ENCODE results near the gene SLC41A1. TPM values are rescaled to one million over a fixed set of nuclear protein-coding genes. Genes with fewer than 3 reads are reported as not detected.

Gene SLC41A1
- total RNA-seq, 1 experiment from 2014 or later: 33.3 TPM

DNA sequence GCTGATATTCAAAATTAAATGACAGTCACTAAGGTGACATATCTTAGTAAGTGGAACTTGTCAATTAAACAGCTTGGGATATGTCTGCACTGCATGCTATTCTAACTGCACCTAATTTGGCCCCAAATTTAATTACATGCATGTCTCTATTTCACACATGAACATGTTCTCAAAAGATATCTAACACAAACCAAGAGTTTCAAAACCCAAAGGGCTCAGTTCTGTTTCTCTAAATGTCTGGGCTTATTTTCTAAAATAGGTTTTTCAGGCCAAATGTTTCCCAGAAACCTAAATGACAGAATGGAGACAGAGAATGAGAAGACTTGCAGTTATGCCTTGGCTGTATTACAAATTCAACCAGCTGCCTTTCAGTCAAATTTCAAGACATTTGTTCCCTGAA is 49.0 kb downstream of the SLC41A1 start:
- DNase-seq (ENCODE audit: low read depth, low spot score): no peak
- POLR2A ChIA-PET: no interaction called here
- H3K27me3 ChIP-seq (ENCODE audit: control insufficient read depth, insufficient read depth, low read length): no peaks in the 10 kb centered on the region
- intact Hi-C loops (cut with micrococcal nuclease; ENCODE audit: unreplicated experiment) (no loop called here), in situ Hi-C loops (cut with HindIII; ENCODE audit: low pct_unique_long_range_greater_than_20kb, low sequenced_read_pairs) (no loop called here)
- H3K27ac ChIP-seq (ENCODE audit: low read length): no peak overlapping the region
- no peaks in the 10 kb centered on the region for H3K9me3 ChIP-seq (ENCODE audit: control insufficient read depth, insufficient read depth, low read depth, low read length)
- ATAC-seq: no peak
- no peak overlapping the region for H3K4me3 ChIP-seq (ENCODE audit: low read depth in 2 of 2, low read length in 2 of 2)
- no peaks in the 10 kb centered on the region for H3K4me1 ChIP-seq (ENCODE audit: control insufficient read depth, insufficient read depth, low read length)
- H3K36me3 ChIP-seq (ENCODE audit: control insufficient read depth, insufficient read depth, low read length): no peaks in the 10 kb centered on the region
- TF ChIP-seq, protein P1, sequence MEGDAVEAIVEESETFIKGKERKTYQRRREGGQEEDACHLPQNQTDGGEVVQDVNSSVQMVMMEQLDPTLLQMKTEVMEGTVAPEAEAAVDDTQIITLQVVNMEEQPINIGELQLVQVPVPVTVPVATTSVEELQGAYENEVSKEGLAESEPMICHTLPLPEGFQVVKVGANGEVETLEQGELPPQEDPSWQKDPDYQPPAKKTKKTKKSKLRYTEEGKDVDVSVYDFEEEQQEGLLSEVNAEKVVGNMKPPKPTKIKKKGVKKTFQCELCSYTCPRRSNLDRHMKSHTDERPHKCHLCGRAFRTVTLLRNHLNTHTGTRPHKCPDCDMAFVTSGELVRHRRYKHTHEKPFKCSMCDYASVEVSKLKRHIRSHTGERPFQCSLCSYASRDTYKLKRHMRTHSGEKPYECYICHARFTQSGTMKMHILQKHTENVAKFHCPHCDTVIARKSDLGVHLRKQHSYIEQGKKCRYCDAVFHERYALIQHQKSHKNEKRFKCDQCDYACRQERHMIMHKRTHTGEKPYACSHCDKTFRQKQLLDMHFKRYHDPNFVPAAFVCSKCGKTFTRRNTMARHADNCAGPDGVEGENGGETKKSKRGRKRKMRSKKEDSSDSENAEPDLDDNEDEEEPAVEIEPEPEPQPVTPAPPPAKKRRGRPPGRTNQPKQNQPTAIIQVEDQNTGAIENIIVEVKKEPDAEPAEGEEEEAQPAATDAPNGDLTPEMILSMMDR (IDR thresholded peaks at IDR 0.05): no peak
- no peak for TF ChIP-seq SIN3A (IDR thresholded peaks at IDR 0.05; ENCODE audit: borderline replicate concordance, insufficient read depth, low read depth, low read length)
- no peak for TF ChIP-seq POLR2AphosphoS5 (IDR thresholded peaks at IDR 0.05; ENCODE audit: low read depth, low read length)
- BruUV-seq (replicated peaks): no TSS peak
- CTCF ChIA-PET: no interaction called here

- intact Hi-C loops (cut with micrococcal nuclease; ENCODE audit: unreplicated experiment): no loop called here
- no peak overlapping the region for H3K4me3 ChIP-seq (ENCODE audit: low read depth in 2 of 2, low read length in 2 of 2)
- H3K36me3 ChIP-seq (ENCODE audit: control insufficient read depth, insufficient read depth, low read length): no peaks in the 10 kb centered on the region
- no peak for ATAC-seq
- in situ Hi-C loops (cut with HindIII; ENCODE audit: low pct_unique_long_range_greater_than_20kb, low sequenced_read_pairs): no loop called here
- no peaks in the 10 kb centered on the region for H3K27me3 ChIP-seq (ENCODE audit: control insufficient read depth, insufficient read depth, low read length)
- TF ChIP-seq TCF7L2 (IDR thresholded peaks at IDR 0.05; ENCODE audit: low read depth, low read length) (no peak), POLR2AphosphoS5 (IDR thresholded peaks at IDR 0.05; ENCODE audit: low read depth, low read length) (no peak), SIN3A (IDR thresholded peaks at IDR 0.05; ENCODE audit: borderline replicate concordance, insufficient read depth, low read depth, low read length) (no peak)
- TF ChIP-seq, protein P1 (IDR thresholded peaks at IDR 0.05): no peak
- TF ChIP-seq, protein P2, sequence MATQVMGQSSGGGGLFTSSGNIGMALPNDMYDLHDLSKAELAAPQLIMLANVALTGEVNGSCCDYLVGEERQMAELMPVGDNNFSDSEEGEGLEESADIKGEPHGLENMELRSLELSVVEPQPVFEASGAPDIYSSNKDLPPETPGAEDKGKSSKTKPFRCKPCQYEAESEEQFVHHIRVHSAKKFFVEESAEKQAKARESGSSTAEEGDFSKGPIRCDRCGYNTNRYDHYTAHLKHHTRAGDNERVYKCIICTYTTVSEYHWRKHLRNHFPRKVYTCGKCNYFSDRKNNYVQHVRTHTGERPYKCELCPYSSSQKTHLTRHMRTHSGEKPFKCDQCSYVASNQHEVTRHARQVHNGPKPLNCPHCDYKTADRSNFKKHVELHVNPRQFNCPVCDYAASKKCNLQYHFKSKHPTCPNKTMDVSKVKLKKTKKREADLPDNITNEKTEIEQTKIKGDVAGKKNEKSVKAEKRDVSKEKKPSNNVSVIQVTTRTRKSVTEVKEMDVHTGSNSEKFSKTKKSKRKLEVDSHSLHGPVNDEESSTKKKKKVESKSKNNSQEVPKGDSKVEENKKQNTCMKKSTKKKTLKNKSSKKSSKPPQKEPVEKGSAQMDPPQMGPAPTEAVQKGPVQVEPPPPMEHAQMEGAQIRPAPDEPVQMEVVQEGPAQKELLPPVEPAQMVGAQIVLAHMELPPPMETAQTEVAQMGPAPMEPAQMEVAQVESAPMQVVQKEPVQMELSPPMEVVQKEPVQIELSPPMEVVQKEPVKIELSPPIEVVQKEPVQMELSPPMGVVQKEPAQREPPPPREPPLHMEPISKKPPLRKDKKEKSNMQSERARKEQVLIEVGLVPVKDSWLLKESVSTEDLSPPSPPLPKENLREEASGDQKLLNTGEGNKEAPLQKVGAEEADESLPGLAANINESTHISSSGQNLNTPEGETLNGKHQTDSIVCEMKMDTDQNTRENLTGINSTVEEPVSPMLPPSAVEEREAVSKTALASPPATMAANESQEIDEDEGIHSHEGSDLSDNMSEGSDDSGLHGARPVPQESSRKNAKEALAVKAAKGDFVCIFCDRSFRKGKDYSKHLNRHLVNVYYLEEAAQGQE (IDR thresholded peaks at IDR 0.05; ENCODE audit: insufficient read depth in 1 of 2, low read depth in 2 of 2, low read length in 1 of 2): no peak
- H3K27ac ChIP-seq (ENCODE audit: low read length): no peak overlapping the region
- ChIA-PET POLR2A (interaction anchor here (0.6 kb wide), 1 partner anchor 15 kb away, joined by 5 read pairs; no protein-coding TSS in a partner anchor), CTCF (interaction anchor here (0.6 kb wide), 1 partner anchor 53 kb away, joined by 3 read pairs; the partner anchor contains the start of gene SLC41A1)
- H3K9me3 ChIP-seq (ENCODE audit: control insufficient read depth, insufficient read depth, low read depth, low read length): no peaks in the 10 kb centered on the region
- H3K4me1 ChIP-seq (ENCODE audit: control insufficient read depth, insufficient read depth, low read length): no peaks in the 10 kb centered on the region
- no TSS peak for BruUV-seq (replicated peaks)
- DNase-seq (ENCODE audit: low read depth, low spot score): no peak
Observed at GRCh38 chr1:205760606-205761005, 52.4 kb downstream of the SLC41A1 start.

All from Panc1 (cell line).